Measurements from ENCODE around the gene PSMB10. TPM values are rescaled to one million over a fixed set of nuclear protein-coding genes. Genes with fewer than 3 reads are reported as not detected.
A peak's percentile ranks its signal among the peaks of the same experiment; 100 is the strongest.

PSMB10 gene
- total RNA-seq, 1 experiment from 2014 or later = 24.5 TPM

- Mint-ChIP-seq H3K9me3 (peaks cover 0 to 2% of the 10 kb centered on the region in 2 experiments; a peak in 2 of 5 replicates), H3K27me3 (ENCODE audit: low read depth) (peaks cover 10% of the 10 kb centered on the region), H3K27ac (no peak overlapping the region), H3K4me3 (peak overlapping the region; percentile 98 to 100; a peak in 4 of 5 replicates), H3K4me1 (peaks cover 20 to 23% of the 10 kb centered on the region in 2 experiments), H3K36me3 (ENCODE audit: insufficient read depth in 1 of 3, low read depth in 3 of 3) (peaks cover 10 to 40% (median 15%) of the 10 kb centered on the region in 3 experiments)
- no peak overlapping the region for H4K91ac ChIP-seq (ENCODE audit: insufficient read length, low read depth, low read length)
- no peaks in the 10 kb centered on the region for H3K79me2 ChIP-seq (ENCODE audit: insufficient read depth, low read length)
- TF ChIP-seq CTCF (conservative IDR thresholded peaks at IDR 0.05) = no peak
- peaks cover 18% of the 10 kb centered on the region for H3K23me2 ChIP-seq (ENCODE audit: insufficient read length, low read depth, low read length, poor library complexity, severe bottlenecking)
- H4K20me1 ChIP-seq (ENCODE audit: control insufficient read depth, insufficient read depth, insufficient read length) = no peaks in the 10 kb centered on the region
- H3K27ac ChIP-seq (ENCODE audit: insufficient read length, low read depth, low read length) = no peak overlapping the region
- no peak overlapping the region for H2BK120ac ChIP-seq (ENCODE audit: low read depth, low read length, poor library complexity, severe bottlenecking)
- H3K9me3 ChIP-seq (ENCODE audit: control insufficient read depth, low read depth, low read length) = no peaks in the 10 kb centered on the region
- no peak overlapping the region for H3K4ac ChIP-seq (ENCODE audit: low read depth, low read length)
- H3K4me2 ChIP-seq (ENCODE audit: insufficient read depth, insufficient read length, low read length) = peak overlapping the region; percentile 30
- no CpG with 5 or more reads among the region's 7 CpGs for WGBS (ENCODE audit: extremely low coverage, insufficient read length, low lambda C conversion rate)
- H3T11ph ChIP-seq (ENCODE audit: low read length) = no peak overlapping the region
- H3K27me3 ChIP-seq (ENCODE audit: insufficient read depth, low read length) = no peaks in the 10 kb centered on the region
- no peak overlapping the region for H4K5ac ChIP-seq (ENCODE audit: insufficient read length, low read depth, low read length)
- H3K56ac ChIP-seq (ENCODE audit: insufficient read length, low read depth, low read length) = no peak overlapping the region
- no peak overlapping the region for H2BK5ac ChIP-seq (ENCODE audit: insufficient read length, low read length)
- DNase-seq = no peak
- H2BK20ac ChIP-seq (ENCODE audit: low read depth, low read length, poor library complexity, severe bottlenecking) = no peak overlapping the region
- no peak overlapping the region for H2AFZ ChIP-seq (ENCODE audit: low read length)
- no peak overlapping the region for H4K8ac ChIP-seq (replicated peaks; ENCODE audit: insufficient read length, low read depth, low read length)
- no peak overlapping the region for H3K14ac ChIP-seq (ENCODE audit: insufficient read depth, low read length)
- no peak overlapping the region for H3K9ac ChIP-seq (ENCODE audit: extremely low read depth, insufficient read length, low read length)
- H3K23ac ChIP-seq (ENCODE audit: insufficient read length, low read depth, low read length) = no peak overlapping the region
- H2AK5ac ChIP-seq (ENCODE audit: insufficient read length, low read length) = no peak overlapping the region
- no peak overlapping the region for H2BK12ac ChIP-seq (ENCODE audit: insufficient read length, low read depth, low read length)
- H3K4me1 ChIP-seq (ENCODE audit: insufficient read depth, low read length) = peaks cover 3% of the 10 kb centered on the region; the same call in 1 of the 2 replicates
- H3K79me1 ChIP-seq (ENCODE audit: insufficient read depth, low read depth, low read length, poor library complexity, severe bottlenecking) = no peaks in the 10 kb centered on the region
- no peak overlapping the region for H2BK15ac ChIP-seq (ENCODE audit: low read depth, low read length)
- H3K18ac ChIP-seq (ENCODE audit: insufficient read length, low read depth, low read length) = no peak overlapping the region
Measured at GRCh38 chr16:67933805-67934204, 2.8 kb downstream of the PSMB10 start.
